MM.1S (cell line): ENCODE data around the gene WDR48.

Experiments
- DNase-seq: peaks from one replicate; pipeline ENCODE4 v3.0.0-alpha.2; 2015
- H2AFZ ChIP-seq: fragments of 300-600 bp; sonication (generic); 2 replicates; pipeline ENCODE4 v1.6.0; 2016; ENCODE audit warnings: antibody characterized with exemption, low read length
- H3F3A ChIP-seq: fragments of 300-600 bp; sonication (generic); 2 replicates; pipeline ENCODE4 v1.6.1; 2016; ENCODE audit warnings: mild to moderate bottlenecking, antibody characterized with exemption, low read length, moderate library complexity, mixed read lengths; ENCODE audit not compliant: insufficient read depth
- H3K27ac ChIP-seq: fragments of 300-600 bp; sonication (generic); 2 replicates; pipeline ENCODE4 v1.5.1; 2016; ENCODE audit warnings: mild to moderate bottlenecking, low read length
- H3K27me3 ChIP-seq: fragments of 300-600 bp; sonication (generic); replicated peaks from 2 replicates; pipeline ENCODE4 v1.6.0; 2016; ENCODE audit warnings: low read length; ENCODE audit not compliant: insufficient read depth
- H3K36me3 ChIP-seq: fragments of 300-600 bp; sonication (generic); replicated peaks from 2 replicates; pipeline ENCODE4 v1.6.1; 2016; ENCODE audit warnings: mild to moderate bottlenecking, low read length, mixed read lengths; ENCODE audit not compliant: insufficient read depth
- H3K4me1 ChIP-seq: fragments of 300-600 bp; sonication (generic); 2 replicates; pipeline ENCODE4 v1.6.1; 2016; ENCODE audit warnings: low read length, mixed read lengths
- H3K4me2 ChIP-seq: fragments of 300-600 bp; sonication (generic); 2 replicates; pipeline ENCODE4 v1.6.0; 2016; ENCODE audit warnings: low read depth, low read length
- H3K4me3 ChIP-seq: fragments of 300-600 bp; sonication (generic); 2 replicates; pipeline ENCODE4 v1.5.1; 2016; ENCODE audit warnings: low read length, mixed read lengths
- H3K79me2 ChIP-seq: fragments of 300-600 bp; sonication (generic); 2 replicates; pipeline ENCODE4 v1.6.1; 2016; ENCODE audit warnings: mixed run types, low read length, mixed read lengths
- H3K9ac ChIP-seq: fragments of 300-600 bp; sonication (generic); 2 replicates; pipeline ENCODE4 v1.6.1; 2016; ENCODE audit warnings: low read length, mixed read lengths
- H3K9me2 ChIP-seq: fragments of 300-600 bp; sonication (generic); replicated peaks from 2 replicates; pipeline ENCODE4 v1.6.1; 2016; ENCODE audit warnings: mild to moderate bottlenecking, low read length, mixed read lengths; ENCODE audit not compliant: insufficient read depth
- H3K9me3 ChIP-seq: fragments of 300-600 bp; sonication (generic); replicated peaks from 2 replicates; pipeline ENCODE4 v1.6.1; 2016; ENCODE audit warnings: mild to moderate bottlenecking, low read length, mixed read lengths; ENCODE audit not compliant: insufficient read depth
- H4K20me1 ChIP-seq: fragments of 300-600 bp; sonication (generic); 2 replicates; pipeline ENCODE4 v1.6.1; 2016; ENCODE audit warnings: mild to moderate bottlenecking, low read length, moderate library complexity, mixed read lengths; ENCODE audit not compliant: insufficient read depth
- EZH2 ChIP-seq: fragments of 300-600 bp; sonication (generic); optimal IDR thresholded peaks from 2 replicates; pipeline ENCODE3; 2017; ENCODE audit warnings: low read depth, mild to moderate bottlenecking, antibody characterized with exemption, low read length, mixed read lengths
- EZH2phosphoT487 ChIP-seq: fragments of 300-600 bp; sonication (generic); IDR thresholded peaks from 2 replicates; pipeline ENCODE4 v1.6.1; 2018; ENCODE audit warnings: antibody characterized with exemption, low read length
- TF ChIP-seq, protein P1 (sequence below): fragments of 300-600 bp; sonication (generic); IDR thresholded peaks from 2 replicates; pipeline ENCODE4 v1.5.1; 2016; ENCODE audit warnings: antibody characterized with exemption, low read length, mixed read lengths

The WDR48 gene

DNA sequence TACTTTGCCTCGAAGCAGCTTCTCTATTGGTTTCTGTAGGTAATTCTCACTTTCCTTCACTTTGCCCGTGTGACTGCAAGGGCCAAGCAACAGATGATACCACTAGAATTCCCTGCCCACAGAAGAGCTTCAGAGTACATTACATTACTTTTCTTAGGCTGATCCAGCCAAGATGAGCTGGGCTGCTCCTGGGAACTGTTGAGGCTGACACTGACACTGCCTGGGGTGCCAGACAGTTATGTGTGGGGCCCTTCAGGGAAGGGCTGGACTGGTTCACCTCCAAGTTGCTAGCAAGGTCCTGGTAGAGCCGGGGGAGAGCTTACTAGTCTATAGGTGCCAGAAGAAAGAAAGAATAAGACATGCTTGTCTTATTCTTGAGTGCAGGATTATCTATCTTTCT, 36.6 kb downstream of the WDR48 start:
- Histone ChIP-seq H3F3A (peaks cover 5% of the 10 kb centered on the region; the same call in 1 of the 2 replicates), H3K27me3 (no peaks in the 10 kb centered on the region), H3K79me2 (no peaks in the 10 kb centered on the region), H3K9me2 (no peaks in the 10 kb centered on the region), H3K4me1 (no peaks in the 10 kb centered on the region), H3K4me3 (no peak overlapping the region), H3K9me3 (no peaks in the 10 kb centered on the region), H3K9ac (no peak overlapping the region), H3K36me3 (no peaks in the 10 kb centered on the region; the same call in 1 of the 2 replicates), H4K20me1 (no peaks in the 10 kb centered on the region), H2AFZ (no peak overlapping the region), H3K4me2 (no peak overlapping the region), H3K27ac (no peak overlapping the region)
- no peak for DNase-seq
- no peak for TF ChIP-seq EZH2phosphoT487
- TF ChIP-seq, protein P1, sequence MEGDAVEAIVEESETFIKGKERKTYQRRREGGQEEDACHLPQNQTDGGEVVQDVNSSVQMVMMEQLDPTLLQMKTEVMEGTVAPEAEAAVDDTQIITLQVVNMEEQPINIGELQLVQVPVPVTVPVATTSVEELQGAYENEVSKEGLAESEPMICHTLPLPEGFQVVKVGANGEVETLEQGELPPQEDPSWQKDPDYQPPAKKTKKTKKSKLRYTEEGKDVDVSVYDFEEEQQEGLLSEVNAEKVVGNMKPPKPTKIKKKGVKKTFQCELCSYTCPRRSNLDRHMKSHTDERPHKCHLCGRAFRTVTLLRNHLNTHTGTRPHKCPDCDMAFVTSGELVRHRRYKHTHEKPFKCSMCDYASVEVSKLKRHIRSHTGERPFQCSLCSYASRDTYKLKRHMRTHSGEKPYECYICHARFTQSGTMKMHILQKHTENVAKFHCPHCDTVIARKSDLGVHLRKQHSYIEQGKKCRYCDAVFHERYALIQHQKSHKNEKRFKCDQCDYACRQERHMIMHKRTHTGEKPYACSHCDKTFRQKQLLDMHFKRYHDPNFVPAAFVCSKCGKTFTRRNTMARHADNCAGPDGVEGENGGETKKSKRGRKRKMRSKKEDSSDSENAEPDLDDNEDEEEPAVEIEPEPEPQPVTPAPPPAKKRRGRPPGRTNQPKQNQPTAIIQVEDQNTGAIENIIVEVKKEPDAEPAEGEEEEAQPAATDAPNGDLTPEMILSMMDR = no peak
- no peak for TF ChIP-seq EZH2

DNA sequence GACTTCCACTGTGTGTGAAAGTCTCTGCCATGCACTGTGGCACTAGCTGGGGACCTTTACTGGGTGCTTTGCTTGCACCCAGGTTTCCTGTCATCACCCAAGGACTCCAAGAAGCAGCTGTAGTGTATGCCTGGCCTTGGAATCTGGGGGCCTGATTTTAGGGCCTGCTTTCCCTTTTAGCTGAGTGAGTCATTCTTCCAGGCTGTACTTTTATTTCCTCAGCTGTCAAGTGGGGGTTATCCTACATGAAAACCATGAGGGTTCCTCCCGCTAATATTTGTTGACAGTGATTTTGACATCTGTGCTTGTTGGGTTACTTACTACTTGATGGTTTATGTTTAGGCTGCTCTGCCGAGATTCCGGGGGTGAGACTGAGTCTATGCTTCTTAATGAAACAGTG, 37.1 kb downstream of the WDR48 start:
- Histone ChIP-seq H3F3A (peaks cover 5% of the 10 kb centered on the region; the same call in 1 of the 2 replicates), H2AFZ (no peak overlapping the region), H3K4me2 (no peak overlapping the region), H3K4me3 (no peak overlapping the region), H3K9ac (no peak overlapping the region), H4K20me1 (no peaks in the 10 kb centered on the region), H3K27me3 (no peaks in the 10 kb centered on the region), H3K27ac (no peak overlapping the region), H3K9me3 (no peaks in the 10 kb centered on the region), H3K36me3 (no peaks in the 10 kb centered on the region; the same call in 1 of the 2 replicates), H3K9me2 (no peaks in the 10 kb centered on the region), H3K79me2 (no peaks in the 10 kb centered on the region), H3K4me1 (no peaks in the 10 kb centered on the region)
- no peak for DNase-seq
- TF ChIP-seq, protein P1 = no peak
- TF ChIP-seq EZH2phosphoT487 (no peak), EZH2 (no peak)

DNA sequence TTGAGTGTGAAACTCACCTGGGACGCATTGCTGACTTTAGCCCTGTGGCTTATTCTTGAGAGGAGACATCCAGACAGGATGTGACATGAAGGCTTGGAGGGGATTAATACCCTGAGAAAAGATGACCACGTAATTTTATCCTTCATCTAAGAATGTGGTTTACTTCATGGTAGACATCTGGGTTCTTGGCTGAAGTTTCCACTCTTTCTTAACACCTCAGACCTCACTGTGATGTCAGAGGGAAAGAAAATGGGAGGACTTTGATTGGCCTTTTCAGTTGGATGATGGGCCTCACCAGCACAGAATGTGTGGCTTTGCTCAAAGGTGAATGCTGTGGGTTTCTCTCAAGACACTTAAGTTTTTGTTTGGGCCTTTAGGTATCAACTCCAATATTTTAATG, 39.1 kb downstream of the WDR48 start:
- Histone ChIP-seq H4K20me1 (no peaks in the 10 kb centered on the region), H3K9me3 (no peaks in the 10 kb centered on the region), H2AFZ (no peak overlapping the region), H3K27me3 (no peaks in the 10 kb centered on the region), H3K9me2 (no peaks in the 10 kb centered on the region), H3K36me3 (no peaks in the 10 kb centered on the region; the same call in 1 of the 2 replicates), H3K27ac (peak overlapping the region; percentile 20; the same call in 1 of the 2 replicates), H3K9ac (no peak overlapping the region), H3F3A (peaks cover 5% of the 10 kb centered on the region; the same call in 1 of the 2 replicates), H3K4me1 (no peaks in the 10 kb centered on the region), H3K4me2 (no peak overlapping the region), H3K4me3 (no peak overlapping the region), H3K79me2 (no peaks in the 10 kb centered on the region)
- peak; percentile 47 for DNase-seq
- TF ChIP-seq EZH2phosphoT487 (no peak), EZH2 (no peak)
- TF ChIP-seq, protein P1 = no peak
